ENCODE data around the gene DNAH2.

DNAH2 gene

DNA sequence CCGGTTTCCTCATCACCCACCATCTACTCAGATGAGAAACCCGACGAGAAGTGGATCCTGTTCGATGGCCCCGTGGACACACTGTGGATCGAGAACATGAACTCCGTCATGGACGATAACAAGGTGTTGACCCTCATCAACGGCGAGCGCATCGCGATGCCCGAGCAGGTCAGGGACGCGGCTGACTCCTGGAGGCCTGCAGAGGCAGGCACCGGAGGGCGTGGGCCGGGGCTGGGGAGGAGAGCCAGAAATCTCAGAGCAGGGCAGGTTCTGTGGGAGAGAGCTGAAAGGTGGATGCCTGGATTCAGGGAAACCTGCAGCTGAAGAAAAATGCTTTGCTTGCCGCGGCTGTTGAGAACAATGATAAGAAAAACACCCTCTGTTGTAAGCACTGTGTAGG, 69.3 kb downstream of the DNAH2 start:
- TF ChIP-seq, protein P1, sequence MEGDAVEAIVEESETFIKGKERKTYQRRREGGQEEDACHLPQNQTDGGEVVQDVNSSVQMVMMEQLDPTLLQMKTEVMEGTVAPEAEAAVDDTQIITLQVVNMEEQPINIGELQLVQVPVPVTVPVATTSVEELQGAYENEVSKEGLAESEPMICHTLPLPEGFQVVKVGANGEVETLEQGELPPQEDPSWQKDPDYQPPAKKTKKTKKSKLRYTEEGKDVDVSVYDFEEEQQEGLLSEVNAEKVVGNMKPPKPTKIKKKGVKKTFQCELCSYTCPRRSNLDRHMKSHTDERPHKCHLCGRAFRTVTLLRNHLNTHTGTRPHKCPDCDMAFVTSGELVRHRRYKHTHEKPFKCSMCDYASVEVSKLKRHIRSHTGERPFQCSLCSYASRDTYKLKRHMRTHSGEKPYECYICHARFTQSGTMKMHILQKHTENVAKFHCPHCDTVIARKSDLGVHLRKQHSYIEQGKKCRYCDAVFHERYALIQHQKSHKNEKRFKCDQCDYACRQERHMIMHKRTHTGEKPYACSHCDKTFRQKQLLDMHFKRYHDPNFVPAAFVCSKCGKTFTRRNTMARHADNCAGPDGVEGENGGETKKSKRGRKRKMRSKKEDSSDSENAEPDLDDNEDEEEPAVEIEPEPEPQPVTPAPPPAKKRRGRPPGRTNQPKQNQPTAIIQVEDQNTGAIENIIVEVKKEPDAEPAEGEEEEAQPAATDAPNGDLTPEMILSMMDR (IDR thresholded peaks at IDR 0.05; ENCODE audit: insufficient read depth, low read depth, low read length, missing control alignments): no peak
- H3K4me3 ChIP-seq (ENCODE audit: low read length): no peak overlapping the region
- no peak for DNase-seq (ENCODE audit: low read depth)

DNA sequence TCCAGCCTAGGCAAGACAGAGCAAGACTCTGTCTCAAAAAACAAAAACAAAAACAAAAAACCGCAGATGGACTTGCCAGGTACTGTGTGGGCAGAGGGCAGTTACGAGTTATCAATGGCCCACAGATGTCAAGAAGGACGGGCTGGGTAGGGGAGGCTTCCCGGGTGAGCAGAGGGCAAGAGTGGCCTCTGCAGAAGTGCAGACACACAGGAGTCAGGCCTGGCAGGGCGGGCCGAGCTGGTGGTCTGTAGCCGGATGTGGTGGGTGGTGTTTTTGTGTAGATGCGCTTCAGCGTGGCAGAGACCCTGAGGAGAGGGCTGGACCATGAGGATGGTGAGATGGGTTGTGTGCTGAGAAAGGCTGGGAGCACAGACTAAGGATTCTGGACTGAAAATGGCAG, 71.6 kb downstream of the DNAH2 start:
- H3K4me3 ChIP-seq (ENCODE audit: low read length): no peak overlapping the region
- DNase-seq (ENCODE audit: low read depth): no peak
- TF ChIP-seq, protein P1 (IDR thresholded peaks at IDR 0.05; ENCODE audit: insufficient read depth, low read depth, low read length, missing control alignments): no peak

DNA sequence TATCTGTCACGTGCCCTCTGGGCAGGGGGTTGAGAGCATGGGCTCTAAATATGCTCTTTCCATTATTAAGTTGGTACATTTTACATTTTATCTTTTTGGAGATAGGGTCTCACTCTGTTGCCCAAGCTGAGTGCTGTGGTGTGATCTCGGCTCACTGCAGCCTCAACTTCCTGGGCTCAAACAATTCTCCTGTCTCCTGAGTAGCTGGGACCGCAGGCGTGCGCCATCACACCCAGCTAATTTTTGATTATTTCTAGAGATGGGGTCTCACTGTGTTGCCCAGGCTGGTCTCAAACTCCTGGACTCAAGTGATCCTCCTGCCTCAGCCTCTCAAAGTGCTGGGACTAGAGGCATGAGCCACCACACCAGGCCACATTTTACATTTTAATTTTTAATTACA, 72.6 kb downstream of the DNAH2 start:
- H3K4me3 ChIP-seq (ENCODE audit: low read length): no peak overlapping the region
- TF ChIP-seq, protein P1 (IDR thresholded peaks at IDR 0.05; ENCODE audit: insufficient read depth, low read depth, low read length, missing control alignments): no peak
- no peak for DNase-seq (ENCODE audit: low read depth)

DNA sequence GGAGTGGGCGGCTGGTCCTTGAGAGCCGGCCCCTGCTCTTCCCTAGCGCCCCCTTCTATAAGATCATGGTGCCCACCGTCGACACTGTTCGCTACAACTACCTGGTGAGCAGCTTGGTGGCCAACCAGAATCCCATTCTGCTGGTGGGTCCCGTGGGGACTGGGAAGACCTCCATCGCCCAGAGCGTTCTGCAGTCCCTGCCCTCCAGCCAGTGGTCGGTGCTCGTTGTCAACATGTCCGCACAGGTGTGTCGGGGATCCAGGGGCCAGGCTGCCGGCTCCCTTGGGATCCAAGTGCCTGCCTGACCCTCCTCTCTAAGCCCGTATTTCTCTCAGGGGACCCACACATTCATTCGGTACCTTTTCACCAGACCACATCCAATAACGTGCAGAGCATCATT, 75.1 kb downstream of the DNAH2 start:
- TF ChIP-seq, protein P1 (IDR thresholded peaks at IDR 0.05; ENCODE audit: insufficient read depth, low read depth, low read length, missing control alignments): no peak
- DNase-seq (ENCODE audit: low read depth): no peak

DNA sequence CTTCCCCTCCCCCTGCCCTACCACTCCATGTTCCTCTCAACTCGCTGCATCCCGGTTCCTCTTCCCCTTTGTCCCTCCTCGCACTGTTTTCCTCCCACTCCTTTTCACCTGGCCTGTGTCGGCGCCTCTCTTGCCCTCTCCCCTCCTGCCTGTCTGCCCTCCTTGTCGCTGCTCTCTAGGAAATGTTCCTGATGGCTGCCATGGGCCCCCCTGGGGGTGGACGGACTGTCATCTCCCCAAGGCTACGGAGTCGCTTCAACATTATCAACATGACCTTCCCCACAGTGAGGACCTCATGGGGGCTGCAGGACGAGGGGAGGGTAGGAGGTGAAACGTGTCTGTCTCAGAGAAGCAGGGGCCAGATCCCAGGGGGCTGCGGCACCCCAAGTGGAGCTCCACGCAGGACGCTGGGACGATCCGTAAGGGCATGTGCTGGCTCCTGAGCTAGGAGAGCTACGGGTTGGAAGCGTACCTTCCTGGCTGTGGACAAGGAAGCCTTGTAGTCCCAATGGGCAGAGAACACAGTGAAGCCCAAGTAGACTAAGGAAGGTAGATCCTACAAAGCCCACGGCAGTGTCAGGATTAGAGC, 76.6 kb downstream of the DNAH2 start:
- no peak overlapping the region for H3K4me3 ChIP-seq (ENCODE audit: low read length)
- TF ChIP-seq, protein P1 (IDR thresholded peaks at IDR 0.05; ENCODE audit: insufficient read depth, low read depth, low read length, missing control alignments): no peak
- no peak for DNase-seq (ENCODE audit: low read depth)

More for the DNA sequence above, 75.1 kb downstream of the DNAH2 start:
- H3K4me3 ChIP-seq (ENCODE audit: low read length): no peak overlapping the region

DNA sequence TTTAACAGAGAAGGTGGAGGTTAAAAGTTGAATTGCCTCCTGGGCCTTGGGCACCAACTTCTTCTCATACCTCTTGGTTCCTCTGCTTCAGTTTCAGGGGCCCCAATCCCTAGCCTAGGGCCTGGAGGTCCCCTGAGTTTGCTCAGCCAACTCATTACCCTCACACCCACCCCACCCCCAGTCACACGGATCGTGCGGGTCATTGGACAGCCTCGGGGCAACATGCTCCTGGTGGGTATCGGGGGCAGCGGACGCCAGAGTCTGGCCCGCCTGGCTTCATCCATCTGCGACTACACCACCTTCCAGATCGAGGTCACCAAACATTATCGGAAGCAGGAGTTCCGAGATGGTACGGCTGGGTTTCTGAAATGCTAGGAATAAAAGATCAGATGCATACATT, 80.4 kb downstream of the DNAH2 start:
- DNase-seq (ENCODE audit: low read depth): no peak
- H3K4me3 ChIP-seq (ENCODE audit: low read length): no peak overlapping the region
- TF ChIP-seq, protein P1 (IDR thresholded peaks at IDR 0.05; ENCODE audit: insufficient read depth, low read depth, low read length, missing control alignments): no peak

DNA sequence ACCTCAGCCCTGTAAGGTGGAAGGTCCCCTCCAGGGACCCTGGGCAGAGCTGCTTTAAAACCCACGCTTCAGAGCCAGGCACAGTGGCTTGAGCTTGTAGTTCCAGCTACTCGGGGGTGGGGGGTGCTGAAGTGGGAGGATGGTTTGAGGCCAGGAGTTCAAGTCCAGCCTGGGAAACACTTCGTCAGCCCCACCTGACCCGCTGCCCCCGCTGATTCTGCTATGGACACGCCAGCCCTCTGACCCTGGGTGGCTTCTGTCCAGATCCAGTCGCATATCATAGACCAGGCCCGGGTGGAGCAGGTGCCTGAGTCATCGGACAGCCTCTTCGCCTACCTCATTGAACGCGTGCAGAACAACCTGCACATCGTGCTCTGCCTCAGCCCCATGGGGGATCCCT, 81.3 kb downstream of the DNAH2 start:
- no peak overlapping the region for H3K4me3 ChIP-seq (ENCODE audit: low read length)
- TF ChIP-seq, protein P1 (IDR thresholded peaks at IDR 0.05; ENCODE audit: insufficient read depth, low read depth, low read length, missing control alignments): no peak
- DNase-seq (ENCODE audit: low read depth): no peak

Data from epithelial cell of esophagus (primary cell).